Left lung (tissue), 10 donors: ENCODE results near the gene EPS8. TPM values are rescaled to one million over a fixed set of nuclear protein-coding genes. Genes with fewer than 3 reads are reported as not detected.
A peak's percentile ranks its signal among the peaks of the same experiment; 100 is the strongest.

Experiments used
- ATAC-seq: fragments of 200-7000 bp; cut with Tn5 transposase; one replicate; pipeline ENCODE4 v1.9.1; 2020; ENCODE audit warnings: moderate library complexity
- DNase-seq, 4 donors: peaks; one replicate each; pipeline ENCODE4 v3.0.0-alpha.2; 2013 to 2020
- H3K27ac ChIP-seq, 2 donors: fragments of 200-600 bp; sonication (generic) in 1 of 2; one replicate each; pipeline versions ENCODE4 v1.5.0 to v1.8.0; 2020 to 2021
- H3K27me3 ChIP-seq, 2 donors: fragments of 200-600 bp; sonication (generic) in 1 of 2; one replicate each; pipeline versions ENCODE4 v1.5.0 to v1.8.0; 2020 to 2021
- H3K36me3 ChIP-seq, 2 donors: fragments of 200-600 bp; sonication (generic) in 1 of 2; one replicate each; pipeline versions ENCODE4 v1.5.0 to v1.8.0; 2020 to 2021
- H3K4me1 ChIP-seq, 2 donors: fragments of 200-600 bp; one replicate each; pipeline ENCODE4 v1.8.0; 2021
- H3K4me3 ChIP-seq, 2 donors: fragments of 200-600 bp; sonication (generic) in 1 of 2; one replicate each; pipeline versions ENCODE4 v1.5.0 to v1.8.0; 2020 to 2021; ENCODE audit warnings: mild to moderate bottlenecking in 1 of 2
- H3K9me3 ChIP-seq, 2 donors: fragments of 200-600 bp; sonication (generic) in 1 of 2; one replicate each; pipeline versions ENCODE4 v1.5.0 to v1.8.0; 2020 to 2021
- intact Hi-C, 2 donors: fragments of 100-400 bp; cut with DNase I; formaldehyde crosslinking; loops; one replicate each; pipeline versions ENCODE4 v1.11.2 to v1.14.2; 2022
- polyA plus RNA-seq, 6 donors: library from polyadenylated mRNA; unstranded; fragments of 120-200 nt; gene quantifications; one replicate each; pipeline ENCODE4 v1.2.1, GENCODE V29; 2013; ENCODE audit not compliant: insufficient read length in 6 of 6
- total RNA-seq, 2 donors: library from RNA; stranded (reverse); fragmentation: NEBNext Ultra II Directional; extraction: Animal tissue kit (Norgen Biotek cat#: 25700); gene quantifications; one replicate each; pipeline ENCODE4 v1.2.1, GENCODE V29; 2021
- TF ChIP-seq, protein P1 (sequence below), 2 donors: fragments of 200-600 bp; sonication (generic) in 1 of 2; IDR thresholded peaks; one replicate each; pipeline versions ENCODE4 v1.5.0 to v1.8.0; 2021; ENCODE audit warnings: antibody characterized with exemption in 2 of 2
- donor health status: DM: no; HTN: yes; CAD: no.
- donor health status: DM: no; HTN: no; CAD: no.

Gene EPS8
- total and polyA plus RNA-seq, 8 donors = 29.0 to 64.8 (median 42.6) TPM

- intact Hi-C loops = no loop called here
These were observed 67.7 kb downstream of the EPS8 start for GRCh38 chr12:15721316-15722115.

DNA sequence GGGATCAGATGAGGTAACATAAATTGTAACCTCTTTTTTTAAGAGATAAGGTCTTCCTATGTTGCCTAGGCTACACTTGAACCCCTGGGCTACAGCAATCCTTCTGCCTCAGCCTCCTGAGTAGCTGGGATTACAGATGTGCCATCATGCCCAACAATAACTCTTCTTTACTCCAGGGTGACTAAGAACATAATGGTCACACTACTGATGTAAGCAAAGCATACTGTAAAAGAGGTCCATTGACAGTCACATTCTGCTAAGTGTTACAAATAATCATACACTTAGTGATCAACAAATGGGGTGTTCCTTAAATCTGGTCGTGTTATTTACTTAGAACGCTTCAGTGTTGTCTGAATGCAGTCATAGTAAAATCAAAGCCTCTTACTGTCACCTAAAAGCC lies 68.9 kb downstream of the EPS8 start:
- H3K27me3 ChIP-seq = no peaks in the 10 kb centered on the region
- ATAC-seq (no peak), DNase-seq (no peak)
- intact Hi-C loops = no loop called here
- no peaks in the 10 kb centered on the region for H3K36me3 ChIP-seq
- H3K27ac ChIP-seq = no peak overlapping the region
- TF ChIP-seq, protein P1, sequence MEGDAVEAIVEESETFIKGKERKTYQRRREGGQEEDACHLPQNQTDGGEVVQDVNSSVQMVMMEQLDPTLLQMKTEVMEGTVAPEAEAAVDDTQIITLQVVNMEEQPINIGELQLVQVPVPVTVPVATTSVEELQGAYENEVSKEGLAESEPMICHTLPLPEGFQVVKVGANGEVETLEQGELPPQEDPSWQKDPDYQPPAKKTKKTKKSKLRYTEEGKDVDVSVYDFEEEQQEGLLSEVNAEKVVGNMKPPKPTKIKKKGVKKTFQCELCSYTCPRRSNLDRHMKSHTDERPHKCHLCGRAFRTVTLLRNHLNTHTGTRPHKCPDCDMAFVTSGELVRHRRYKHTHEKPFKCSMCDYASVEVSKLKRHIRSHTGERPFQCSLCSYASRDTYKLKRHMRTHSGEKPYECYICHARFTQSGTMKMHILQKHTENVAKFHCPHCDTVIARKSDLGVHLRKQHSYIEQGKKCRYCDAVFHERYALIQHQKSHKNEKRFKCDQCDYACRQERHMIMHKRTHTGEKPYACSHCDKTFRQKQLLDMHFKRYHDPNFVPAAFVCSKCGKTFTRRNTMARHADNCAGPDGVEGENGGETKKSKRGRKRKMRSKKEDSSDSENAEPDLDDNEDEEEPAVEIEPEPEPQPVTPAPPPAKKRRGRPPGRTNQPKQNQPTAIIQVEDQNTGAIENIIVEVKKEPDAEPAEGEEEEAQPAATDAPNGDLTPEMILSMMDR (IDR thresholded peaks at IDR 0.05) = no peak
- peaks cover 15 to 18% of the 10 kb centered on the region in 2 donors for H3K4me1 ChIP-seq
- H3K9me3 ChIP-seq = no peaks in the 10 kb centered on the region
- H3K4me3 ChIP-seq = no peak overlapping the region

More at GRCh38 chr12:15721316-15722115, 67.7 kb downstream of the EPS8 start:
- TF ChIP-seq, protein P1 (IDR thresholded peaks at IDR 0.05) = no peak
- peaks cover 18 to 25% of the 10 kb centered on the region in 2 donors for H3K4me1 ChIP-seq
- H3K4me3 ChIP-seq = no peak overlapping the region
- DNase-seq = no peak
- H3K36me3 ChIP-seq = no peaks in the 10 kb centered on the region
- H3K9me3 ChIP-seq = no peaks in the 10 kb centered on the region
- H3K27me3 ChIP-seq = no peaks in the 10 kb centered on the region
- no peak overlapping the region for H3K27ac ChIP-seq
- no peak for ATAC-seq

DNA sequence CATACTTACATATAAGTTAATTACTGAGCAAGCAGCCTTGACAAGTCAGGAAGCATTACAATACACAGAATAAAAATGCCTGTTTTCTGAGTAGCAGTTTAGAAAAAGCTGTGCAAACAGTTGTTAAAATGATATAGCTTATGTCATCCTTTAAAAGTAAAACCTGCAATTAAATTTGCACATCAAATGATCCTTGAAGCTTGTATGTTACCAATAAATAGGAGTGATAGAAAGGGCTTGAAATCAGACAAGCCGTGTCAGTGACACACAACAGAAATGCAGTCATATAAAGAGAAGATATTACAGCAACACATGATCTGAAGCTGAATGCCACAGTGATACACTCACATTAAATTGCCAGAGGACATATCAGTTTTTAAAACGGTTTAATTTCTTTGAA lies 70.0 kb downstream of the EPS8 start:
- TF ChIP-seq, protein P1 (IDR thresholded peaks at IDR 0.05) = no peak
- Histone ChIP-seq H3K36me3 (no peaks in the 10 kb centered on the region), H3K27ac (peak overlapping the region in 1 of 2 donors; percentile 29), H3K9me3 (no peaks in the 10 kb centered on the region), H3K27me3 (no peaks in the 10 kb centered on the region), H3K4me1 (peaks cover 15 to 18% of the 10 kb centered on the region in 2 donors), H3K4me3 (no peak overlapping the region)
- ATAC-seq (no peak), DNase-seq (no peak)
- intact Hi-C loops = no loop called here

- H3K4me1 ChIP-seq = peaks cover 15 to 23% of the 10 kb centered on the region in 2 donors
- H3K27ac ChIP-seq = peak overlapping the region; percentile 29 to 50
- ATAC-seq (peak; percentile 20), DNase-seq (no peak)
- TF ChIP-seq, protein P1 (IDR thresholded peaks at IDR 0.05) = no peak
- no peaks in the 10 kb centered on the region for H3K36me3 ChIP-seq
- no peak overlapping the region for H3K4me3 ChIP-seq
- no peaks in the 10 kb centered on the region for H3K27me3 ChIP-seq
- no peaks in the 10 kb centered on the region for H3K9me3 ChIP-seq
- intact Hi-C loops = no loop called here
These were observed 71.1 kb downstream of the EPS8 start for GRCh38 chr12:15717940-15718567.

GRCh38 chr12:15716581-15716980 lies 72.6 kb downstream of the EPS8 start:
- Histone ChIP-seq H3K9me3 (no peaks in the 10 kb centered on the region), H3K27ac (no peak overlapping the region), H3K4me3 (no peak overlapping the region), H3K36me3 (no peaks in the 10 kb centered on the region), H3K4me1 (peaks cover 15 to 19% of the 10 kb centered on the region in 2 donors), H3K27me3 (no peaks in the 10 kb centered on the region)
- TF ChIP-seq, protein P1 (IDR thresholded peaks at IDR 0.05) = no peak
- ATAC-seq (no peak), DNase-seq (no peak)
- intact Hi-C loops = no loop called here
